ENCODE measurements around the gene IGSF8. TPM values are rescaled to one million over a fixed set of nuclear protein-coding genes. Genes with fewer than 3 reads are reported as not detected.

Gene IGSF8
- polyA plus RNA-seq, 2 of the 4 experiments (the other 2 are of a cell fraction) = 7.3 to 7.8 TPM

GRCh38 chr1:160096274-160097116 is 1.9 kb downstream of the IGSF8 start:
- peaks cover 22% of the 10 kb centered on the region for H3K4me1 ChIP-seq
- no peak for ATAC-seq
- H3K4me2 ChIP-seq = no peak overlapping the region
- WGBS (ENCODE audit: missing lambda C conversion rate) = 91% methylated on average over 4 of the region's 4 CpGs
- ChIA-PET CTCF (interaction anchor here (0.5 to 6.0 kb wide), 12 partner anchors 9 to 196 kb away, joined by 3 to 80 read pairs (median 5); partner anchors contain the start of gene KCNJ9), POLR2A (no interaction called here)
- DNase-seq (ENCODE audit: low read depth in 1 of 2, low spot score in 1 of 2) = no peak
- no peak overlapping the region for H3K4me3 ChIP-seq
- H3K9me3 ChIP-seq = no peaks in the 10 kb centered on the region
- no peak overlapping the region for H3K27ac ChIP-seq
- TF ChIP-seq PHF8 (IDR thresholded peaks at IDR 0.05; ENCODE audit: borderline replicate concordance, low read depth) (no peak), CHD2 (IDR thresholded peaks at IDR 0.05; ENCODE audit: low read length, partially characterized antibody) (no peak), RFX5 (IDR thresholded peaks at IDR 0.05) (no peak), RNF2 (IDR thresholded peaks at IDR 0.05; ENCODE audit: borderline replicate concordance, low read depth) (no peak), PBX3 (IDR thresholded peaks at IDR 0.05) (no peak), FOSL2 (IDR thresholded peaks at IDR 0.05) (no peak), FOSL2 (CRISPR knock-in tag; IDR thresholded peaks at IDR 0.05) (no peak), BHLHE40 (IDR thresholded peaks at IDR 0.05; ENCODE audit: low read depth, low read length) (no peak), MAX (IDR thresholded peaks at IDR 0.05) (no peak)
- FAIRE-seq = no peak

- no peak for DNase-seq (ENCODE audit: low read depth in 1 of 2, low spot score in 1 of 2)
- no peak for FAIRE-seq
- ChIA-PET CTCF (interaction anchor here (0.7 to 6.0 kb wide), 10 partner anchors 9 to 157 kb away, joined by 3 to 80 read pairs (median 5); partner anchors contain the start of gene KCNJ9), POLR2A (no interaction called here)
- peaks cover 17% of the 10 kb centered on the region; the same call in 2 of the 3 replicates for H3K4me1 ChIP-seq
- H3K9me3 ChIP-seq = no peaks in the 10 kb centered on the region
- H3K4me2 ChIP-seq = no peak overlapping the region
- ATAC-seq = no peak
- WGBS (ENCODE audit: missing lambda C conversion rate) = 91% methylated on average over 4 of the region's 4 CpGs
- no peak overlapping the region for H3K27ac ChIP-seq
- H3K4me3 ChIP-seq = no peak overlapping the region
- TF ChIP-seq ZNF302 (CRISPR knock-in tag; IDR thresholded peaks at IDR 0.05) (no peak), NR3C1 (IDR thresholded peaks at IDR 0.05) (no peak), NPAS2 (CRISPR knock-in tag; IDR thresholded peaks at IDR 0.05; ENCODE audit: borderline replicate concordance) (no peak), POLR2AphosphoS2 (conservative IDR thresholded peaks at IDR 0.05; ENCODE audit: low read length) (no peak), MYC (IDR thresholded peaks at IDR 0.05; ENCODE audit: borderline replicate concordance, low read length) (no peak), RAD21 (conservative IDR thresholded peaks at IDR 0.05 in 1 of 2, IDR thresholded peaks at IDR 0.05 in 1 of 2) (no peak), REST (IDR thresholded peaks at IDR 0.05) (no peak), FOXS1 (CRISPR knock-in tag; IDR thresholded peaks at IDR 0.05) (no peak), HOXB13 (CRISPR knock-in tag; IDR thresholded peaks at IDR 0.05; ENCODE audit: low read depth) (no peak), POLR2A (IDR thresholded peaks at IDR 0.05; ENCODE audit: low read length) (no peak), RARB (CRISPR knock-in tag; IDR thresholded peaks at IDR 0.05) (no peak), ESRRA (IDR thresholded peaks at IDR 0.05; ENCODE audit: borderline replicate concordance, low read length) (no peak), KDM5A (IDR thresholded peaks at IDR 0.05) (no peak), CBX2 (IDR thresholded peaks at IDR 0.05; ENCODE audit: borderline replicate concordance, low read depth) (no peak), ZC3H11A (IDR thresholded peaks at IDR 0.05) (no peak), ATOH8 (CRISPR knock-in tag; IDR thresholded peaks at IDR 0.05; ENCODE audit: low read depth) (no peak), CBX8 (IDR thresholded peaks at IDR 0.05) (no peak), MAFK (IDR thresholded peaks at IDR 0.05; ENCODE audit: partially characterized antibody) (no peak)
Observed at GRCh38 chr1:160095382-160096105, 2.9 kb downstream of the IGSF8 start.

All from A549 (cell line).